HCT116 (cell line): ENCODE data around the gene ZNF839. TPM values are rescaled to one million over a fixed set of nuclear protein-coding genes. Genes with fewer than 3 reads are reported as not detected.

Experiments
- ATAC-seq: fragments of 200-7000 bp; cut with Tn5 transposase; 2 replicates; pipeline ENCODE4 v1.9.1; 2020; ENCODE audit warnings: mild to moderate bottlenecking, moderate library complexity
- BruUV-seq: library from RNA; stranded (reverse); fragments of 400-500 nt; replicated peaks from 2 replicates; lab custom pipeline; 2021; lab: Mats Ljungman, UMichigan
- CTCF ChIA-PET: fragments of 300-600 bp; sonication (Branson Sonifier 250); formaldehyde crosslinking; loops from one replicate; lab custom pipeline; 2021; ENCODE audit warnings: antibody characterized with exemption; lab: Charles Lee
- POLR2A ChIA-PET: fragments of 300-600, 350-600 bp; sonication (Branson Sonifier 250); formaldehyde crosslinking; loops from one replicate; lab custom pipeline; 2021; ENCODE audit warnings: antibody characterized with exemption; lab: Charles Lee
- RAD21 ChIA-PET, 2 experiments: fragments of 300-600 bp; sonication (Branson Sonifier 250); formaldehyde crosslinking; loops; one replicate each; lab custom pipeline; 2023; ENCODE audit warnings: low total read pairs in 2 of 2; ENCODE audit not compliant: uncharacterized antibody in 2 of 2, unreplicated experiment in 2 of 2, low non-redundant PET in 1 of 2; lab: Charles Lee
- DNase-seq: peaks from one replicate; pipeline ENCODE4 v3.0.0-alpha.2; 2010; ENCODE audit warnings: low read depth, low spot score
- H2AFZ ChIP-seq: fragments of 200-600 bp; shearing (Covaris generic), sonication (generic); 2 replicates; pipeline ENCODE4 v1.6.1; 2017; ENCODE audit warnings: low read depth, mixed run types, mixed read lengths, antibody characterized with exemption, low read length; ENCODE audit not compliant: poor library complexity, severe bottlenecking
- H3K27ac ChIP-seq: 2 replicates; pipeline ENCODE4 v1.5.1; 2012; ENCODE audit warnings: low read depth, low read length
- H3K27me3 ChIP-seq: fragments of 200-600 bp; sonication (generic); 2 replicates; pipeline ENCODE4 v1.6.1; 2016; ENCODE audit warnings: mixed run types, low read length, mixed read lengths; ENCODE audit not compliant: insufficient read depth
- H3K36me3 ChIP-seq, 2 experiments: fragments of 200-500 bp in 1 of 2; fragments of 200-600 bp in 1 of 2; sonication (Bioruptor generic) in 1 of 2; sonication (generic) in 1 of 2; 2 replicates each; pipeline versions ENCODE4 v1.5.1 to v1.6.1; 2014 to 2016; ENCODE audit warnings: low read length in 2 of 2, inconsistent platforms in 1 of 2, mixed read lengths in 1 of 2, mixed run types in 1 of 2; ENCODE audit not compliant: insufficient read depth in 2 of 2, control insufficient read depth in 1 of 2
- H3K4me1 ChIP-seq, 2 experiments: fragments of 200-600 bp in 1 of 2; sonication (generic) in 1 of 2; 2 replicates each; pipeline versions ENCODE4 v1.5.1 to v1.6.1; 2012 to 2017; ENCODE audit warnings: low read length in 2 of 2, inconsistent platforms in 1 of 2, mild to moderate bottlenecking in 1 of 2, mixed read lengths in 1 of 2, mixed run types in 1 of 2, moderate library complexity in 1 of 2; ENCODE audit not compliant: insufficient read depth in 2 of 2, control insufficient read depth in 1 of 2
- H3K4me2 ChIP-seq: fragments of 200-600 bp; sonication (generic); 2 replicates; pipeline ENCODE4 v1.6.1; 2017; ENCODE audit warnings: mixed run types, low read length, mixed read lengths
- H3K4me3 ChIP-seq, 2 experiments: fragments of 200-600 bp in 1 of 2; sonication (generic) in 1 of 2; replicated peaks in 1 of 2; 2 replicates each; pipeline ENCODE4 v1.5.1; 2011 to 2016; ENCODE audit warnings: low read length in 2 of 2, control low read depth in 1 of 2, low read depth in 1 of 2, mild to moderate bottlenecking in 1 of 2, mixed read lengths in 1 of 2, mixed run types in 1 of 2
- H3K79me2 ChIP-seq: fragments of 200-600 bp; sonication (generic); 2 replicates; pipeline ENCODE4 v1.6.1; 2017; ENCODE audit warnings: mild to moderate bottlenecking, mixed run types, low read length, moderate library complexity, mixed read lengths; ENCODE audit not compliant: insufficient read depth
- H3K9ac ChIP-seq: fragments of 200-600 bp; sonication (generic); 2 replicates; pipeline ENCODE4 v1.6.1; 2016; ENCODE audit warnings: low read length, mixed read lengths
- H3K9me2 ChIP-seq: fragments of 200-600 bp; sonication (generic), shearing (Covaris generic); 2 replicates; pipeline ENCODE4 v1.6.1; 2017; ENCODE audit warnings: mixed run types, mild to moderate bottlenecking, moderate library complexity; ENCODE audit not compliant: insufficient read depth
- H3K9me3 ChIP-seq, 2 experiments: fragments of 200-500 bp in 1 of 2; fragments of 200-600 bp in 1 of 2; sonication (Bioruptor generic) in 1 of 2; sonication (generic) in 1 of 2; 2 replicates each; pipeline ENCODE4 v1.6.1; 2014 to 2017; ENCODE audit warnings: low read length in 2 of 2, mixed read lengths in 2 of 2, inconsistent platforms in 1 of 2, low read depth in 1 of 2, mild to moderate bottlenecking in 1 of 2, mixed run types in 1 of 2, moderate library complexity in 1 of 2; ENCODE audit not compliant: control insufficient read depth in 1 of 2, insufficient read depth in 1 of 2
- H4K20me1 ChIP-seq: fragments of 200-600 bp; sonication (generic), shearing (Covaris generic); 2 replicates; pipeline ENCODE4 v1.6.1; 2017; ENCODE audit warnings: mixed run types, mild to moderate bottlenecking, moderate library complexity; ENCODE audit not compliant: insufficient read depth
- CBX3 ChIP-seq: IDR thresholded peaks from 2 replicates; pipeline ENCODE4 v1.6.1; 2012; ENCODE audit warnings: low read depth
- CTCF ChIP-seq, 3 experiments: fragments of 200-600 bp in 1 of 3; sonication (generic) in 1 of 3; IDR thresholded peaks in 2 of 3; conservative IDR thresholded peaks in 1 of 3; 2 replicates each; pipeline ENCODE4 v1.5.1; 2012 to 2017; ENCODE audit warnings: low read depth in 2 of 3, low read length in 2 of 3, antibody characterized with exemption in 1 of 3, borderline replicate concordance in 1 of 3, control low read depth in 1 of 3, mild to moderate bottlenecking in 1 of 3, mixed read lengths in 1 of 3, mixed run types in 1 of 3, moderate library complexity in 1 of 3; ENCODE audit not compliant: insufficient read depth in 1 of 3
- EGR1 ChIP-seq: IDR thresholded peaks from 2 replicates; pipeline ENCODE4 v1.6.1; 2012; ENCODE audit warnings: low read depth
- ELF1 ChIP-seq: IDR thresholded peaks from 2 replicates; pipeline ENCODE4 v1.6.1; 2012; ENCODE audit warnings: low read depth, borderline replicate concordance
- EZH2 ChIP-seq: fragments of 200-600 bp; sonication (generic); IDR thresholded peaks from 2 replicates; pipeline ENCODE4 v1.6.1; 2017; ENCODE audit warnings: antibody characterized with exemption, mixed run types
- JUND ChIP-seq: IDR thresholded peaks from 2 replicates; pipeline ENCODE4 v1.6.1; 2012
- MAX ChIP-seq: IDR thresholded peaks from 2 replicates; pipeline ENCODE4 v1.6.1; 2012
- REST ChIP-seq: IDR thresholded peaks from 2 replicates; pipeline ENCODE4 v1.6.1; 2012; ENCODE audit warnings: low read depth
- SIN3A ChIP-seq: IDR thresholded peaks from 2 replicates; pipeline ENCODE4 v1.6.1; 2012; ENCODE audit warnings: low read depth
- SP1 ChIP-seq: IDR thresholded peaks from 2 replicates; pipeline ENCODE4 v1.6.1; 2012; ENCODE audit warnings: low read depth
- SRF ChIP-seq: IDR thresholded peaks from 2 replicates; pipeline ENCODE4 v1.6.1; 2012; ENCODE audit warnings: low read depth
- TCF7L2 ChIP-seq: IDR thresholded peaks from 2 replicates; pipeline ENCODE4 v1.7.0; 2011; ENCODE audit warnings: borderline replicate concordance, inconsistent platforms; ENCODE audit not compliant: insufficient read depth, insufficient read length; ENCODE audit errors: extremely low read depth
- ZBTB33 ChIP-seq: IDR thresholded peaks from 2 replicates; pipeline ENCODE4 v1.6.1; 2011; ENCODE audit warnings: mild to moderate bottlenecking, low read length, moderate library complexity; ENCODE audit not compliant: insufficient replicate concordance; ENCODE audit errors: extremely low read depth
- intact Hi-C: fragments of 100-400 bp; cut with micrococcal nuclease; formaldehyde crosslinking; loops from 2 replicates; pipeline ENCODE4 v1.10.0; 2022
- total RNA-seq: library from RNA; stranded (reverse); gene quantifications from one replicate; pipeline ENCODE4 v1.2.1, GENCODE V29; 2021; ENCODE audit not compliant: unreplicated experiment

Gene ZNF839
- total RNA-seq, 1 experiment from 2014 or later, result 17.7 TPM

GRCh38 chr14:102315121-102315520 is 4.4 kb upstream of the ZNF839 start:
- intact Hi-C loops, result loop anchor here (2.0 kb wide), 3 partner anchors 176 to 354 kb away; partner anchors contain the start of gene WDR20
- ChIA-PET POLR2A (no interaction called here), CTCF (interaction anchor here (0.6 to 1.4 kb wide), 4 partner anchors 10 to 252 kb away, joined by 3 to 5 read pairs (median 3); partner anchors contain the start of gene MOK), RAD21 (interaction anchor here in 1 of 2 experiments (1.4 kb wide), 1 partner anchor 78 kb away, joined by 3 read pairs; no protein-coding TSS in a partner anchor)
- Histone ChIP-seq H3K9me3 (no peaks in the 10 kb centered on the region), H3K9me2 (no peaks in the 10 kb centered on the region), H3K4me2 (peak overlapping the region; percentile 98), H3K4me1 (peaks cover 30 to 53% of the 10 kb centered on the region in 2 experiments), H3K36me3 (no peaks in the 10 kb centered on the region), H3K27ac (no peak overlapping the region), H2AFZ (no peak overlapping the region), H3K9ac (no peak overlapping the region), H3K4me3 (no peak overlapping the region), H3K79me2 (peaks cover 2% of the 10 kb centered on the region), H4K20me1 (no peaks in the 10 kb centered on the region), H3K27me3 (no peaks in the 10 kb centered on the region)
- no peak for TF ChIP-seq EGR1
- no peak for TF ChIP-seq JUND
- no peak for TF ChIP-seq SRF
- TF ChIP-seq ELF1, result no peak
- no peak for TF ChIP-seq TCF7L2
- no peak for TF ChIP-seq EZH2
- TF ChIP-seq REST, result no peak
- TF ChIP-seq SP1, result no peak
- no peak for TF ChIP-seq CBX3
- no peak for TF ChIP-seq MAX
- no peak for TF ChIP-seq SIN3A
- no peak for TF ChIP-seq CTCF (IDR thresholded peaks at IDR 0.05 in 2 of 3, conservative IDR thresholded peaks at IDR 0.05 in 1 of 3; ENCODE audit: borderline replicate concordance in 1 of 3, insufficient read depth in 1 of 3, low read depth in 2 of 3, low read length in 2 of 3)
- no peak for TF ChIP-seq ZBTB33
- ATAC-seq, result no peak
- no TSS peak for BruUV-seq
- DNase-seq, result no peak
